T-helper 2 cell treated with Interferon-gamma antibody and Interleukin-4, amounts not matched to agents 100 ng/mL and 5 ng/mL, for 36 hours (primary cell): ENCODE measurements around the gene MARS1. TPM values are rescaled to one million over a fixed set of nuclear protein-coding genes. Genes with fewer than 3 reads are reported as not detected.

Experiments
- intact Hi-C: fragments of 100-400 bp; cut with micrococcal nuclease; formaldehyde crosslinking; loops from one replicate; pipeline ENCODE4 v1.15.1; 2023
- total RNA-seq: library from RNA; stranded (reverse); gene quantifications from 2 replicates; pipeline ENCODE4 v1.2.3, GENCODE V29; 2022

The MARS1 gene
- total RNA-seq, 1 donor from 2014 or later, result 189 TPM

DNA sequence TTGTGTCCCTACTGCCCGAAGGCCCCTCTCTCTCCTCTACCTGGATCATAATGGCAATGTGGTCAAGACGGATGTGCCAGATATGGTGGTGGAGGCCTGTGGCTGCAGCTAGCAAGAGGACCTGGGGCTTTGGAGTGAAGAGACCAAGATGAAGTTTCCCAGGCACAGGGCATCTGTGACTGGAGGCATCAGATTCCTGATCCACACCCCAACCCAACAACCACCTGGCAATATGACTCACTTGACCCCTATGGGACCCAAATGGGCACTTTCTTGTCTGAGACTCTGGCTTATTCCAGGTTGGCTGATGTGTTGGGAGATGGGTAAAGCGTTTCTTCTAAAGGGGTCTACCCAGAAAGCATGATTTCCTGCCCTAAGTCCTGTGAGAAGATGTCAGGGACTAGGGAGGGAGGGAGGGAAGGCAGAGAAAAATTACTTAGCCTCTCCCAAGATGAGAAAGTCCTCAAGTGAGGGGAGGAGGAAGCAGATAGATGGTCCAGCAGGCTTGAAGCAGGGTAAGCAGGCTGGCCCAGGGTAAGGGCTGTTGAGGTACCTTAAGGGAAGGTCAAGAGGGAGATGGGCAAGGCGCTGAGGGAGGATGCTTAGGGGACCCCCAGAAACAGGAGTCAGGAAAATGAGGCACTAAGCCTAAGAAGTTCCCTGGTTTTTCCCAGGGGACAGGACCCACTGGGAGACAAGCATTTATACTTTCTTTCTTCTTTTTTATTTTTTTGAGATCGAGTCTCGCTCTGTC is 31.0 kb upstream of the MARS1 start:
- intact Hi-C loops, result loop anchor here (5.0 kb wide), 1 partner anchor 175 kb away; no protein-coding TSS in a partner anchor

- intact Hi-C loops, result loop anchor here (1.0 to 5.0 kb wide), 3 partner anchors 27 to 176 kb away; partner anchors contain the start of genes DCTN2 and R3HDM2
Measured at GRCh38 chr12:57458665-57459054, 29.2 kb upstream of the MARS1 start.

DNA sequence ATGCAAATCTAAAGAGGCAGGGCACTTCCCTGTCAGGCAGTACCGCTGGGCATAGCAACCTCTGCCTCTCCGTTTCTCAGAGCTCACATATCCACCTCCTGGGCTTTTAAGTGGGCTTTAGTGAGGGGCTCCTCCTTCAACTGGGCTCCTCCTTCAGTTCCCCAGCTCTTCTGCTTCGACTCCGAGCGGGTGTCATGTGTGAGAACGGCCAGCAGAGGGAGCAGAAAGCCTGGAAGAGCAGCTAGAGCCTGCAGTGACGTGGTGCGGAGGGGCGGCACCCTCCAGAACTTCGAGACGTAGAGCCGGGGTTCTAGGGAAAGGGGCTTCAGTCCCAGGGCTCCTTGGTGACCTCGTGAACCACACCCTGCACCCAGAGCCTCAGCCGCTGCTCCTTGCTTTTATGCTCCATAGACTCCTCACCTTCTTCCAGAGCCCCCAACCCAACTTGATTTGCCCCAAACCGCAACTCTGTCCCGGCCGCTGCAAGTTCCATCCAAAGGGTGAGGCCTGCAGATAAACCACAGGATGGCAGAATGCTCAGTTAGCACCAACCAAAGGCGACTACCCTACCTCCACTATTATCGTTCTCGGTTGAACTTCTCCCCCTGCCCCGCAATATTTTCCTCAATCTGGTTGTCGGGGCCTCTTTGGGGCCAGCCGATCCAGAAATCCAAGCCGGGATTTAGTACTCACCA is 28.7 kb upstream of the MARS1 start:
- intact Hi-C loops, result loop anchor here (1.0 to 5.0 kb wide), 3 partner anchors 28 to 177 kb away; partner anchors contain the start of genes DCTN2 and R3HDM2

DNA sequence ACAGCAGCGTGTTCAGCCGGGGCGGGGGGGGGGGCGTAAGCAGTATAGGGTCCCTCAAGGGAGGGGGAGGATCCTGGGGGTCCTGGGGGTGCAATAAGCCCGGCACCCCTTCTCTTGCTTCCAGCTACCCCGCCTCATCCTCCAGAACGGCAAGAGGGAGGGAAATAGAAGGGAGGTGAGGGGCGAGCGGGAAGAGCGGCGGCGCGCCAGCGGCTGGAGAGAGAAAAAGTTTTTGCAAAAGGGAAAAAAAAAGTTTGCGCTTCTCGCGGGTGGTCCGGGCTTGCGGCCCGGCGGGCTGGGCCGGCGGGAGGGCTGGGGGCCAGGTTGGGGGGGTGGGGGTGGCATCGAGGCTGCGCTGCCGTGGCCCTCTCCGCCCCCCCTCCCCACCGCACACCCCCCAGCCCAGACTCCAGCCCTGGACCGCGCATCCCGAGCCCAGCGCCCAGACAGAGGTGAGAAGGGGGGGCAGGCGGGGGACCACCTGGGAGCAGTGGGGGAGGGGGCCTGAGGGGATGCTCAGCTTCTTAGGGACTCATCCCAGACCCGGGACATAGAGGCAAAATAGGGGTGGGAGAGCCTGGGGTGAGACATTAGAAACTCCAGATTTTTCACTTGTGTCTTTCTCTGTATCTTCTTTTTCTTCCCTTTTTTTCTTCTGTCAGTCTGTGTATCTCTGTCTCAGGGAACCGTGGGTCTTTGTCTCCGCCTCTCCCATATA is 28.0 kb upstream of the MARS1 start, which contains the start of gene GLI1:
Gene GLI1, plus strand, starts transcription at position 36 of the 718 bp plus-strand sequence. CDS start 3,907 bp downstream, outside the sequence.
- intact Hi-C loops, result loop anchor here (1.0 to 5.0 kb wide), 4 partner anchors 29 to 178 kb away; partner anchors contain the start of genes DCTN2 and R3HDM2

GRCh38 chr12:57460468-57460784 is 27.4 kb upstream of the MARS1 start:
- intact Hi-C loops, result loop anchor here (5.0 kb wide), 1 partner anchor 162 kb away; no protein-coding TSS in a partner anchor

GRCh38 chr12:57460841-57461275 is 27.0 kb upstream of the MARS1 start:
- intact Hi-C loops, result loop anchor here (5.0 kb wide), 1 partner anchor 161 kb away; no protein-coding TSS in a partner anchor

GRCh38 chr12:57461276-57461916 is 26.5 kb upstream of the MARS1 start:
- intact Hi-C loops, result loop anchor here (5.0 kb wide), 1 partner anchor 161 kb away; no protein-coding TSS in a partner anchor

DNA sequence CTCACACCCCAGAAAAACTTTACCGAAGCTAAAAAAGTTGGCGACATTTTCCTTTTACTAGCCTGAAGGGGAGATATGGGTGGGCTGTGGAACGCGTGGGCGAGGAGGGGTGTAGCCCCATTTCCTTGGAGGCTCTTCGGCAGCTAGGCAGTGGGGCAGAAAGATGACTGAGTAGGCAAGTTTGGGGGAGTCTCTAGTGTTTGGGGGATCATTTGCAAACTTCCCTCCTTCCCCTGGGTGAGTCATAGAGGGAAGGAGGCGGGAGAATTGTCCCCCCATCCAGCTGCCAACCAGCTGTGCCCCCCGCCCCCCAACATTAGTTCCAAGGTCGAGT is 26.0 kb upstream of the MARS1 start:
- intact Hi-C loops, result loop anchor here (1.0 to 5.0 kb wide), 5 partner anchors 15 to 199 kb away; no protein-coding TSS in a partner anchor

DNA sequence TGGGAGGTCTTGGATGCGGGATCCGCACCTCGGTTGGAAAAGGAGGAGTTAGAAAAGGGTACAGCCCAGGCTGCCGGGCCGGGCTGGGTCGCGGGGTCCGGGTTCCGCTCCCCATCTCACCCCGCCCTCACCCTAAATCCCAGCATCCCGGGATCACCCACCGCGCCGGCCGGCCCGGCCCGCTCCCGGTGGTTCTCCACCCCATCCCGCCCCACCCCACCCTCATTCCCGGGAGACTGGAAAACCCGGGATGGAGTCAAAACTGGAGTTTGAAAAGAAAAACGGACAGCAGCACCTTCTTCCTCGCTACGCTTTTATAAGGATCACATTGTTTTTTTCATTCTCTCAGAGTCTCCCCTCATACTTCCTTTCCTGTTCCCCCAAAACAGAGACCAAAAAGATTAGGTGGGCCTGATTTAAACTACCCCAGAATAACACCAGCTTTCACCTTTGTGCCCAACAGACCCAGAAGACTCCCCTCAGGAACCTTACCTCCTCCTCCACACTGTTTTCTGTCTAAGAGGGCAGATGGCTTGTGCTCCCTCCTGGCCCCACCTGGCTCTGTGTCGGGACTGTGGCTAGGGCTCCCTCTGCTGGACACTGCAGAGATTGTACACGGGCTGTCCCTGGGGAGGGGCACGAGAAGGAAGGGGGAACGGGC is 25.5 kb upstream of the MARS1 start:
- intact Hi-C loops, result loop anchor here (1.0 to 5.0 kb wide), 5 partner anchors 15 to 200 kb away; no protein-coding TSS in a partner anchor

GRCh38 chr12:57462912-57463253 is 25.0 kb upstream of the MARS1 start:
- intact Hi-C loops, result loop anchor here (1.0 to 5.0 kb wide), 5 partner anchors 14 to 200 kb away; no protein-coding TSS in a partner anchor

DNA sequence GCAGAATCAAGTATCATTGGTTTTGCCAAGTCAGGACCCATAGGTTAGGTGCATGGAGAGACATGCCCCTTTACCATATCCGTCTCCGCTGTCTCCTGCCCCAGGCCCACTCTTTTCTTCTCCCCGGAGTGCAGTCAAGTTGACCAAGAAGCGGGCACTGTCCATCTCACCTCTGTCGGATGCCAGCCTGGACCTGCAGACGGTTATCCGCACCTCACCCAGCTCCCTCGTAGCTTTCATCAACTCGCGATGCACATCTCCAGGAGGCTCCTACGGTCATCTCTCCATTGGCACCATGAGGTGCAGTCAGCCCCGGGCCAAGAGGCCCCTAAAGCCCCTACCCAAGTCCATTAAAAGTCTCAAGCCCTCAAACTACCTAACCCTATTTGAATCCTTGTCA is 23.3 kb upstream of the MARS1 start:
- intact Hi-C loops, result loop anchor here (5.0 kb wide), 1 partner anchor 158 kb away; no protein-coding TSS in a partner anchor

- intact Hi-C loops, result no loop called here
Measured at GRCh38 chr12:57465030-57465746, 22.7 kb upstream of the MARS1 start.

GRCh38 chr12:57465747-57466505 is 21.9 kb upstream of the MARS1 start:
- intact Hi-C loops, result no loop called here

- intact Hi-C loops, result no loop called here
Measured at GRCh38 chr12:57467212-57467874, 20.5 kb upstream of the MARS1 start.

DNA sequence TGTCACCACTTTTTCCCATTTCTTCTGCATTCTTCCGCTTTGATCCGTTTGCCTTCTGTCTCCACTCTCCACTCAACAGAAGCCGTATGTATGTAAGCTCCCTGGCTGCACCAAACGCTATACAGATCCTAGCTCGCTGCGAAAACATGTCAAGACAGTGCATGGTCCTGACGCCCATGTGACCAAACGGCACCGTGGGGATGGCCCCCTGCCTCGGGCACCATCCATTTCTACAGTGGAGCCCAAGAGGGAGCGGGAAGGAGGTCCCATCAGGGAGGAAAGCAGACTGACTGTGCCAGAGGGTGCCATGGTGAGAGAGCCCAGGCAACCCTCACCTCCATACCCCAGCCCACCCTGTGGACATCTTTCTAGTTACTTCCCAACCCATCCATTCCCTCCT is 20.0 kb upstream of the MARS1 start:
- intact Hi-C loops, result no loop called here

- intact Hi-C loops, result no loop called here
Measured at GRCh38 chr12:57469296-57470164, 18.3 kb upstream of the MARS1 start.

DNA sequence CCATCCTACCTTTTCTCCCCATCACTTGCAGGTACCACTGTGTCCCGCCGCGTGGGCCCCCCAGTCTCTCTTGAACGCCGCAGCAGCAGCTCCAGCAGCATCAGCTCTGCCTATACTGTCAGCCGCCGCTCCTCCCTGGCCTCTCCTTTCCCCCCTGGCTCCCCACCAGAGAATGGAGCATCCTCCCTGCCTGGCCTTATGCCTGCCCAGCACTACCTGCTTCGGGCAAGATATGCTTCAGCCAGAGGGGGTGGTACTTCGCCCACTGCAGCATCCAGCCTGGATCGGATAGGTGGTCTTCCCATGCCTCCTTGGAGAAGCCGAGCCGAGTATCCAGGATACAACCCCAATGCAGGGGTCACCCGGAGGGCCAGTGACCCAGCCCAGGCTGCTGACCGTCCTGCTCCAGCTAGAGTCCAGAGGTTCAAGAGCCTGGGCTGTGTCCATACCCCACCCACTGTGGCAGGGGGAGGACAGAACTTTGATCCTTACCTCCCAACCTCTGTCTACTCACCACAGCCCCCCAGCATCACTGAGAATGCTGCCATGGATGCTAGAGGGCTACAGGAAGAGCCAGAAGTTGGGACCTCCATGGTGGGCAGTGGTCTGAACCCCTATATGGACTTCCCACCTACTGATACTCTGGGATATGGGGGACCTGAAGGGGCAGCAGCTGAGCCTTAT is 17.4 kb upstream of the MARS1 start:
- intact Hi-C loops, result no loop called here
